Posterior vena cava (tissue), 2 donors: Measurements from ENCODE around the gene POLR2J3. TPM values are rescaled to one million over a fixed set of nuclear protein-coding genes. Genes with fewer than 3 reads are reported as not detected.
"Not testable (repeated sequence)": the region's sequence is repeated elsewhere in the genome, so short reads cannot be mapped to it uniquely, and the experiment has no call there.

ENCODE experiments used
- DNase-seq: peaks from one replicate; pipeline ENCODE4 v3.0.0-alpha.2; 2020; ENCODE audit warnings: low spot score
- intact Hi-C, 2 donors: fragments of 100-400 bp; cut with DNase I; formaldehyde crosslinking; loops; one replicate each; pipeline versions ENCODE4 v1.14.1 to v1.14.2; 2022 to 2023
- total RNA-seq, 2 donors: library from RNA; stranded (reverse); fragmentation: NEBNext Ultra II Directional; extraction: Animal tissue kit (Norgen Biotek cat#: 25700); gene quantifications; one replicate each; pipeline ENCODE4 v1.2.1, GENCODE V29; 2021
- donor health status: DM: yes; HTN: yes; CAD: no.
- donor health status: DM: yes; HTN: yes; CAD: no.

POLR2J3 gene
- total RNA-seq, 2 donors from 2014 or later: 21.9 to 32.0 TPM

- intact Hi-C loops: not testable (repeated sequence)
- DNase-seq: peak; percentile 44
Observed at GRCh38 chr7:102531583-102531982, 40.8 kb downstream of the POLR2J3 start.

DNA sequence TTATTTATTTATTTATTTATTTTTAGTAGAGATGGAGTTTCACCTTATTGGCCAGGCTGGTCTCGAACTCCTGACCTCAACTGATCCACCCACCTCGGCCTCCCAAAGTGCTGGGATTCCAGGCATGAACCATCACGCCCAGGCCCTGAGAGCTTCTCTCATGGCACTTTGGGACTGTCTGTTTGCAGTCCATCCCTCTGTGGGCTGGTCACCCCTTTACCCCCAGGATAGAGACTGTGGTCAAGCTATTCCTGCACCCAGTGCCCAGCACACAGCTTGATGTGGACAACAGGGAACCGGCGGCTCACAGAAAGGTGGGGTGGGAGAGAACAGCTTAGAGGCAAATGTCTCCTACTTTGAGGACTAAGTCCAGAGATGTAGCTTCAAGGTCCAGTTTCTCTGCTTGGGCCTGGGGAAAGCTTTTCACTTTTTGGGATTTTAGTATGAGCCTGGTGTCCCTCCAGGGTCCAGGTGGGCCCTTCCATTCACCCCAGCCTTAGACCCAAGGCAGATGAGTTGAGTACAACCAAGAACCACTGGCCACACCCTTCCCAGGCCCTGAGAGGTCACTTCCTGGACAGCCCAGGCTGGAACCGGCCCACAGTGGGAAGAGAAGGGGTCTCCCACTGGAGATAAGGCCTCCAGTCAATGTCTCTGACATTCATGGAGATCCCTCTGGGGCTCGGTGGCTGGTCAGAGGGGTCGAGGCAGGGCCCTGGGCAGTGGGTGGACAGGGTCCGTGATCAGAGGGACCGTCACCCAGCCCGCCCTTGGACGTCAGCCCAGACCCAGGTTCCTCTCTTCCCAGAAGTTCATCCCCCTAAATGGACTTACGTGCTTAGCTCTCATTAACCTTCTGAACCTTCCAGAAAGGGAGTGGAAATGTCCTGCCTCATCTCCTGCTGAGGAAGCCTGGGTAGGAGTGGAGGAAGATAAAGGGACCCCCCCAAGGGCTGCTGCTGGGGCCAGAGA is 44.3 kb downstream of the POLR2J3 start:
- intact Hi-C loops, DNase-seq: not testable (repeated sequence)

DNA sequence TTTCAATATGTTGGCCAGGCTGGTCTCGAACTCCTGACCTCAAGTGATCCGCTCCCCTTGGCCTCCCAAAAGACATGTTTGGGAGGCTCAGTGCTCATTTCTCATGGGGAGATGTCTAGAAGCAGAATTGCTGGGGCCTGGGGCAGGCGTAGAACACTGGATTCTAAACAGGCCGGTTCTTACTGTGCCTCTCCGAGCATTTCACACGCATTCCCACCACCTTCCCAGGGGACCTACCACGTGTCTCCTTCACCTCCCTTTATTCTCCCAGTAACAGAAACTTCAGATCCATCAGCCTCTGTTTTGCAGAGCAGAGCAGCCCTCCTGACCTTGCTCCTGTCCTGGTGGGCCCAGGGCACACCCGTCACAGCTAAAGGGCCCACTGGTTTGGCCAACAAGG is 45.2 kb downstream of the POLR2J3 start:
- intact Hi-C loops, DNase-seq: not testable (repeated sequence)

- peak; percentile 68 for DNase-seq
- intact Hi-C loops: not testable (repeated sequence)
Observed at GRCh38 chr7:102524803-102525202, 47.6 kb downstream of the POLR2J3 start.

GRCh38 chr7:102520797-102521196 is 51.6 kb downstream of the POLR2J3 start:
- not testable (repeated sequence) for DNase-seq

DNA sequence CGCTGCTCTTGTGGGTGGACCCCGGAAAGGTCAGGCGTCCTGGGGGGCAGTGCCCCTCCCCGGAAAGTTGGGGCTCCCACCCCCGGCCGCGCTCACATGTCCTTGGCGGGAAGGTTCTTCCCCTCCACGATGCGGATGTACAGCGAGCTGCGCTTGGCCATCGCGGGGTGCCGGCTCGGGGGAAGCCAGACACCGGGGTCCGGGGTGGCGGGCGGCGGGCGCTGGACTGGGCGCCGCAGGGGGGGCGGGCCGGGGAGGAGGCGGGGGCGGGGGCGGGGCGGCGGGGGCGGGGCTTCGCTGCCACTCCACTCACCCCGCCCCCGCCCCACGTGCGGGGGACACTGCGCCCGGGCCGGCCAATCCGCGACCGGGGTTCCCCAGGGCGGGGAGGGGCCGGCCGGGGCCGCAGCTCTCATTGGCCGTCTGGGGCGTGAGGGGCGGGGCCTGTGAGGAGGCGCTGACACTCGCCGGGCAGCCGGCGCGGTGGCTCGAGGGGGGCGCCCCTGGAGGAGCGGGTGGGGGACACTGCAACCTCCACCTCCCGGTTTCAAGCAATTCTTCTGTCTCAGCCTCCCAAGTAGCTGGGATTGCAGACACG is 54.7 kb downstream of the POLR2J3 start, which contains the start of gene RASA4B:
Gene RASA4B, minus strand, starts transcription at position 228 of the 598 bp plus-strand sequence. Its CDS starts 67 bp downstream, at position 161.
- not testable (repeated sequence) for DNase-seq

More at GRCh38 chr7:102520797-102521196, 51.6 kb downstream of the POLR2J3 start:
- intact Hi-C loops: not testable (repeated sequence)

More for the DNA sequence above, 54.7 kb downstream of the POLR2J3 start, which contains the start of gene RASA4B:
- intact Hi-C loops: not testable (repeated sequence)

Other genes with a start within 250 kb of the POLR2J3 start
- gene SPDYE6, start 216.1 kb downstream of the POLR2J3 start, total RNA-seq: not detected
- 10 to 100 TPM; 13.8 to 13.9 TPM for gene PRKRIP1, start 176.2 kb downstream of the POLR2J3 start, total RNA-seq
- gene ORAI2, start 139.0 kb downstream of the POLR2J3 start, total RNA-seq: 10 to 100 TPM; 13.0 to 17.5 TPM
- gene ALKBH4, start 107.7 kb downstream of the POLR2J3 start, total RNA-seq: 1 to 10 TPM; 6.4 to 6.8 TPM
- gene LRWD1, start 107.6 kb downstream of the POLR2J3 start, total RNA-seq: 1 to 10 TPM; 6.6 to 9.2 TPM
- gene POLR2J, start 93.7 kb downstream of the POLR2J3 start, total RNA-seq: 10 to 100 TPM; 35.0 to 40.3 TPM
- 10 to 100 TPM; 12.1 to 17.6 TPM for gene RASA4B, start 54.8 kb downstream of the POLR2J3 start, total RNA-seq
- 10 to 100 TPM in 1 of 2 donors, 1 to 10 TPM in 1; 9.8 to 13.7 TPM for gene UPK3BL2, start 28.9 kb downstream of the POLR2J3 start, total RNA-seq
- not detected for gene SPDYE2, start 21.4 kb downstream of the POLR2J3 start, total RNA-seq
- 10 to 100 TPM; 47.1 to 47.9 TPM for gene RASA4, start 44.2 kb upstream of the POLR2J3 start, total RNA-seq
- 1 to 10 TPM; 6.5 to 9.0 TPM for gene UPK3BL1, start 70.2 kb upstream of the POLR2J3 start, total RNA-seq
- not detected for gene SPDYE2B, start 77.7 kb upstream of the POLR2J3 start, total RNA-seq
- 1 to 10 TPM; 5.2 to 7.5 TPM for gene POLR2J2, start 99.1 kb upstream of the POLR2J3 start, total RNA-seq
- 1 to 10 TPM; 5.2 to 8.0 TPM for gene FAM185A, start 176.4 kb upstream of the POLR2J3 start, total RNA-seq